Measurements from ENCODE around the gene TCIRG1. TPM values are rescaled to one million over a fixed set of nuclear protein-coding genes. Genes with fewer than 3 reads are reported as not detected.
A peak's percentile ranks its signal among the peaks of the same experiment; 100 is the strongest.
"Not testable (repeated sequence)": the region's sequence is repeated elsewhere in the genome, so short reads cannot be mapped to it uniquely, and the experiment has no call there.

The TCIRG1 gene
- total and polyA plus RNA-seq, 2 of the 13 experiments (the other 11 are each of a cell fraction or from before 2014, with no cell fraction given): 48.0 to 69.6 TPM

- Histone ChIP-seq H2AFZ (ENCODE audit: low read length) (no peak overlapping the region), H3K79me2 (ENCODE audit: insufficient read depth, low read length) (peaks cover 95% of the 10 kb centered on the region), H3K9ac (ENCODE audit: insufficient read depth, low read depth, low read length) (no peak overlapping the region), H3K4me2 (ENCODE audit: low read depth, low read length) (no peak overlapping the region), H3K36me3 (replicated peaks in 1 of 2; ENCODE audit: control insufficient read depth in 1 of 2, insufficient read depth in 2 of 2, low read length in 2 of 2) (peaks cover 8 to 52% of the 10 kb centered on the region in 2 experiments), H3K4me3 (replicated peaks in 1 of 3; ENCODE audit: insufficient read depth in 1 of 3, low read depth in 2 of 3, low read length in 3 of 3) (no peak overlapping the region), H3K4me1 (ENCODE audit: insufficient read depth, low read length) (peaks cover 38% of the 10 kb centered on the region), H4K20me1 (ENCODE audit: insufficient read depth, low read length) (peaks cover 14% of the 10 kb centered on the region), H3K27ac (ENCODE audit: extremely low read length, insufficient read depth, low read length) (no peak overlapping the region), H3K9me3 (ENCODE audit: low read length) (no peaks in the 10 kb centered on the region), H3K27me3 (ENCODE audit: control insufficient read depth in 1 of 2, insufficient read depth in 2 of 2, low read length in 2 of 2) (no peaks in the 10 kb centered on the region)
- ChIA-PET CTCF (ENCODE audit: low intra/inter-chr PET ratio, low total read pairs) (no interaction called here), POLR2A (no interaction called here)
- DNase-seq (ENCODE audit: low spot score): no peak
- ATAC-seq: no peak
- intact Hi-C loops (cut with micrococcal nuclease; ENCODE audit: unreplicated experiment): no loop called here
- peak; percentile 59; the same call in 1 of the 2 replicates for TF ChIP-seq ZBTB33 (CRISPR knock-in tag; IDR thresholded peaks at IDR 0.05)
- peak; percentile 65 for TF ChIP-seq RBM22 (optimal IDR thresholded peaks at IDR 0.05; ENCODE audit: low read length)
- no peak for TF ChIP-seq FOSL2 (CRISPR knock-in tag; IDR thresholded peaks at IDR 0.05)
- no TSS peak for BruUV-seq (replicated peaks)
- 94% methylated on average over 6 of the region's 6 CpGs for WGBS (ENCODE audit: low lambda C conversion rate)
- no peak for FAIRE-seq
- in situ Hi-C loops (cut with HindIII; ENCODE audit: extremely low pct_ligation_motif_present, low pct_unique_long_range_greater_than_20kb): no loop called here
Measured at GRCh38 chr11:68090706-68091105, 51.9 kb downstream of the TCIRG1 start.

- BruUV-seq (replicated peaks): TSS peak; percentile 9
- peaks cover 48% of the 10 kb centered on the region for H3K4me1 ChIP-seq (ENCODE audit: insufficient read depth, low read length)
- in situ Hi-C loops (cut with HindIII; ENCODE audit: extremely low pct_ligation_motif_present, low pct_unique_long_range_greater_than_20kb) (no loop called here), intact Hi-C loops (cut with micrococcal nuclease; ENCODE audit: unreplicated experiment) (no loop called here)
- FAIRE-seq (no peak), DNase-seq (ENCODE audit: low spot score) (no peak), ATAC-seq (no peak)
- H3K27me3 ChIP-seq (ENCODE audit: control insufficient read depth in 1 of 2, insufficient read depth in 2 of 2, low read length in 2 of 2): no peaks in the 10 kb centered on the region
- peak overlapping the region; percentile 29 for H3K27ac ChIP-seq (ENCODE audit: extremely low read length, insufficient read depth, low read length)
- peaks cover 8 to 61% of the 10 kb centered on the region in 2 experiments for H3K36me3 ChIP-seq (replicated peaks in 1 of 2; ENCODE audit: control insufficient read depth in 1 of 2, insufficient read depth in 2 of 2, low read length in 2 of 2)
- TF ChIP-seq SMYD3 (CRISPR knock-in tag; IDR thresholded peaks at IDR 0.05) (no peak), TAF15 (IDR thresholded peaks at IDR 0.05; ENCODE audit: low read depth, low read length, poor library complexity, severe bottlenecking) (no peak), JARID2 (CRISPR knock-in tag; IDR thresholded peaks at IDR 0.05; ENCODE audit: insufficient replicate concordance) (no peak), MED13 (CRISPR knock-in tag; IDR thresholded peaks at IDR 0.05) (no peak), ZSCAN31 (CRISPR knock-in tag; IDR thresholded peaks at IDR 0.05; ENCODE audit: low read depth) (no peak), ZNF446 (CRISPR knock-in tag; IDR thresholded peaks at IDR 0.05) (no peak), RBM22 (optimal IDR thresholded peaks at IDR 0.05; ENCODE audit: low read length) (peak; percentile 84)
- H3K79me2 ChIP-seq (ENCODE audit: insufficient read depth, low read length): peaks cover 95% of the 10 kb centered on the region
- H2AFZ ChIP-seq (ENCODE audit: low read length): no peak overlapping the region
- 89% methylated on average over 2 of the region's 2 CpGs for WGBS (ENCODE audit: low lambda C conversion rate)
- ChIA-PET POLR2A (no interaction called here), CTCF (ENCODE audit: low intra/inter-chr PET ratio, low total read pairs) (no interaction called here)
- no peaks in the 10 kb centered on the region for H3K9me3 ChIP-seq (ENCODE audit: low read length)
- H3K4me3 ChIP-seq (replicated peaks in 1 of 3; ENCODE audit: insufficient read depth in 1 of 3, low read depth in 2 of 3, low read length in 3 of 3): no peak overlapping the region
- H4K20me1 ChIP-seq (ENCODE audit: insufficient read depth, low read length): peaks cover 14% of the 10 kb centered on the region
- no peak overlapping the region for H3K4me2 ChIP-seq (ENCODE audit: low read depth, low read length)
- H3K9ac ChIP-seq (ENCODE audit: insufficient read depth, low read depth, low read length): no peak overlapping the region
Measured at GRCh38 chr11:68092411-68092810, 53.6 kb downstream of the TCIRG1 start.

DNA sequence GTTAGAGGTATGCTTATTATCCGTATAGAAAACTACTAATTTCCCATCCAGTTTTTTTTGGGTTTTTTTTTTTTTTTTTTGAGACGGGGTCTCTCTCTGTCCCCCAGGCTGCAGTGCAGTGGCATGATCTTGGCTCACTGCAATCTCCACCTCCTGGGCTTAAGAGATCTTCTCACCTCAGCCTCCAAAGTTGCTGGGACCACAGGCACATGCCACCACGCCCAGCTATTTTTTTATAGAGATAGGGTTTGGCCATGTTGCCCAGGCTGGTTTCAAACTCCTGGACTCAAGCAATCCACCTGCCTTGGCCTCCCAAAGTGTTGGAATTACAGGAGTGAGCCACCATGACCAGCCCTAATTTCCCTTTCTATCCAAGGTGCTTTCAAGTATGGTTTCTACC is 54.1 kb downstream of the TCIRG1 start:
- intact Hi-C loops (cut with micrococcal nuclease; ENCODE audit: unreplicated experiment); H2AFZ ChIP-seq (ENCODE audit: low read length); H3K9me3 ChIP-seq (ENCODE audit: low read length); CTCF ChIA-PET (ENCODE audit: low intra/inter-chr PET ratio, low total read pairs); FAIRE-seq; H3K27me3 ChIP-seq (ENCODE audit: control insufficient read depth in 1 of 2, insufficient read depth in 2 of 2, low read length in 2 of 2); H3K4me2 ChIP-seq (ENCODE audit: low read depth, low read length); BruUV-seq (replicated peaks); H3K9ac ChIP-seq (ENCODE audit: insufficient read depth, low read depth, low read length); H3K27ac ChIP-seq (ENCODE audit: extremely low read length, insufficient read depth, low read length); H3K4me3 ChIP-seq (replicated peaks in 1 of 3; ENCODE audit: insufficient read depth in 1 of 3, low read depth in 2 of 3, low read length in 3 of 3); ATAC-seq; DNase-seq (ENCODE audit: low spot score); in situ Hi-C loops (cut with HindIII; ENCODE audit: extremely low pct_ligation_motif_present, low pct_unique_long_range_greater_than_20kb): not testable (repeated sequence)
- Histone ChIP-seq H3K4me1 (ENCODE audit: insufficient read depth, low read length) (peaks cover 53% of the 10 kb centered on the region), H3K79me2 (ENCODE audit: insufficient read depth, low read length) (peaks cover 95% of the 10 kb centered on the region), H3K36me3 (replicated peaks in 1 of 2; ENCODE audit: control insufficient read depth in 1 of 2, insufficient read depth in 2 of 2, low read length in 2 of 2) (peaks cover 8 to 61% of the 10 kb centered on the region in 2 experiments), H4K20me1 (ENCODE audit: insufficient read depth, low read length) (peaks cover 14% of the 10 kb centered on the region)
- POLR2A ChIA-PET: interaction anchor here (0.6 kb wide), 1 partner anchor 9 kb away, joined by 3 read pairs; no protein-coding TSS in a partner anchor
- WGBS (ENCODE audit: low lambda C conversion rate): 99% methylated on average over 3 of the region's 3 CpGs

All from HepG2 (cell line).